ENCODE results near the gene INSC.

- TF ChIP-seq CTCF (IDR thresholded peaks at IDR 0.05) (no peak), POLR2A (IDR thresholded peaks at IDR 0.05) (no peak)
Observed at GRCh38 chr11:15189189-15189588, 74.5 kb downstream of the INSC start.

Data from prostate gland (tissue), 2 donors.